Small intestine (tissue), 7 donors: ENCODE measurements around the gene CCL5. TPM values are rescaled to one million over a fixed set of nuclear protein-coding genes. Genes with fewer than 3 reads are reported as not detected.

Experiments
- DNase-seq, 2 donors: peaks; one replicate each; pipeline versions ENCODE4 v3.0.0 to v3.0.0-alpha.2; 2013
- FAIRE-seq: peaks from 2 replicates; lab custom pipeline; 2012; peaks lifted over from hg19 to GRCh38; lab: Jason Lieb, UNC
- H3K27ac ChIP-seq, 3 donors: one replicate each; pipeline ENCODE4 v1.5.1; 2013; ENCODE audit warnings: low read length in 2 of 3, mild to moderate bottlenecking in 2 of 3, control low read depth in 1 of 3, inconsistent platforms in 1 of 3, low read depth in 1 of 3, moderate library complexity in 1 of 3
- H3K27me3 ChIP-seq, 3 donors: one replicate each; pipeline ENCODE4 v1.6.1; 2013; ENCODE audit warnings: low read length in 3 of 3, inconsistent platforms in 1 of 3; ENCODE audit not compliant: control insufficient read depth in 3 of 3, insufficient read depth in 3 of 3
- H3K36me3 ChIP-seq, 3 donors: one replicate each; pipeline ENCODE4 v1.6.1; 2013; ENCODE audit warnings: low read length in 3 of 3, inconsistent platforms in 1 of 3, low read depth in 1 of 3, mild to moderate bottlenecking in 1 of 3, moderate library complexity in 1 of 3; ENCODE audit not compliant: control insufficient read depth in 3 of 3, insufficient read depth in 2 of 3
- H3K4me1 ChIP-seq, 3 donors: one replicate each; pipeline ENCODE4 v1.6.1; 2013; ENCODE audit warnings: low read length in 2 of 3, inconsistent platforms in 1 of 3, low read depth in 1 of 3, mild to moderate bottlenecking in 1 of 3, moderate library complexity in 1 of 3; ENCODE audit not compliant: control insufficient read depth in 3 of 3, insufficient read depth in 2 of 3
- H3K4me3 ChIP-seq, 3 donors: one replicate each; pipeline ENCODE4 v1.5.1; 2013; ENCODE audit warnings: low read length in 3 of 3, control low read depth in 1 of 3, inconsistent platforms in 1 of 3, low read depth in 1 of 3, mild to moderate bottlenecking in 1 of 3, moderate library complexity in 1 of 3
- H3K9me3 ChIP-seq, 2 donors: one replicate each; pipeline ENCODE4 v1.6.1; 2013; ENCODE audit warnings: low read depth in 1 of 2, low read length in 1 of 2; ENCODE audit not compliant: control insufficient read depth in 2 of 2, insufficient read depth in 1 of 2
- WGBS, 3 donors: extraction: QIAGEN DNeasy Blood & Tissue Kit; methylation state at CpG; one replicate each; pipeline ENCODE4 v1.1.7; 2013; 5-methylcytosine and 5-hydroxymethylcytosine counted together
- polyA plus RNA-seq, 4 donors: library from polyadenylated mRNA; stranded (reverse) in 3 of 4; unstranded in 1 of 4; fragments of 200-250 nt in 3 of 4; fragments of 120-200 nt in 1 of 4; gene quantifications; one replicate each; pipeline versions ENCODE4 v1.2.1 to v1.2.3, GENCODE V29; 2013
- donor health status: healthy with polysubstance abuse.
- donor health status: control.
- donor health status: control.
- donor health status: Bipolar disorder and iron deficiency.
- donor health status: healthy.

CCL5 gene
- polyA plus RNA-seq, 4 donors = 4.0 to 44.0 (median 6.3) TPM

- Histone ChIP-seq H3K4me3 (no peak overlapping the region), H3K36me3 (no peaks in the 10 kb centered on the region), H3K27me3 (no peaks in the 10 kb centered on the region), H3K9me3 (no peaks in the 10 kb centered on the region), H3K27ac (no peak overlapping the region), H3K4me1 (peaks cover 0 to 15% (median 9%) of the 10 kb centered on the region in 3 donors)
- WGBS, 3 donors = 93 to 95% (median 94%) methylated on average over 7 of the region's 7 CpGs
- FAIRE-seq (no peak), DNase-seq (no peak)
These were observed 14.0 kb upstream of the CCL5 start for GRCh38 chr17:35894206-35894605.

GRCh38 chr17:35893751-35894150 is 13.6 kb upstream of the CCL5 start:
- peaks cover 0 to 15% (median 9%) of the 10 kb centered on the region in 3 donors for H3K4me1 ChIP-seq

GRCh38 chr17:35892091-35893035 is 12.2 kb upstream of the CCL5 start:
- no peaks in the 10 kb centered on the region for H3K27me3 ChIP-seq
- peak overlapping the region in 1 of 3 donors; percentile 72 for H3K27ac ChIP-seq
- no peak for DNase-seq
- H3K4me3 ChIP-seq = no peak overlapping the region
- FAIRE-seq = no peak
- WGBS, 3 donors = 54 to 67% (median 54%) methylated on average over 6 of the region's 6 CpGs
- no peaks in the 10 kb centered on the region for H3K9me3 ChIP-seq
- no peaks in the 10 kb centered on the region for H3K36me3 ChIP-seq
- H3K4me1 ChIP-seq = peaks cover 0 to 15% (median 9%) of the 10 kb centered on the region in 3 donors

More at GRCh38 chr17:35893751-35894150, 13.6 kb upstream of the CCL5 start:
- DNase-seq = no peak
- Histone ChIP-seq H3K27me3 (no peaks in the 10 kb centered on the region), H3K9me3 (no peaks in the 10 kb centered on the region), H3K36me3 (no peaks in the 10 kb centered on the region), H3K27ac (no peak overlapping the region), H3K4me3 (no peak overlapping the region)
- 93 to 94% (median 93%) methylated on average over 4 of the region's 4 CpGs for WGBS, 3 donors
- no peak for FAIRE-seq

- Histone ChIP-seq H3K27ac (peak overlapping the region in 1 of 3 donors; percentile 79), H3K27me3 (no peaks in the 10 kb centered on the region), H3K4me1 (peaks cover 0 to 15% (median 9%) of the 10 kb centered on the region in 3 donors), H3K9me3 (no peaks in the 10 kb centered on the region), H3K4me3 (no peak overlapping the region), H3K36me3 (no peaks in the 10 kb centered on the region)
- 63 to 85% (median 80%) methylated on average over 4 of the region's 4 CpGs for WGBS, 3 donors
- DNase-seq (no peak), FAIRE-seq (no peak)
These were observed 11.1 kb upstream of the CCL5 start for GRCh38 chr17:35891269-35891668.

- Histone ChIP-seq H3K4me1 (peaks cover 0 to 15% (median 9%) of the 10 kb centered on the region in 3 donors), H3K27me3 (no peaks in the 10 kb centered on the region), H3K36me3 (no peaks in the 10 kb centered on the region), H3K27ac (peak overlapping the region in 1 of 3 donors; percentile 79), H3K4me3 (no peak overlapping the region), H3K9me3 (no peaks in the 10 kb centered on the region)
- WGBS, 3 donors = 45 to 48% (median 45%) methylated on average over 4 of the region's 4 CpGs
- peak in 1 of 2 donors; percentile 73 for DNase-seq
- FAIRE-seq = no peak
These were observed 10.6 kb upstream of the CCL5 start for GRCh38 chr17:35890774-35891155.

GRCh38 chr17:35889818-35890773 is 9.9 kb upstream of the CCL5 start:
- H3K9me3 ChIP-seq = no peaks in the 10 kb centered on the region
- peaks cover 0 to 15% (median 9%) of the 10 kb centered on the region in 3 donors for H3K4me1 ChIP-seq
- no peaks in the 10 kb centered on the region for H3K27me3 ChIP-seq
- FAIRE-seq (no peak), DNase-seq (peak in 1 of 2 donors; percentile 41)
- no peak overlapping the region for H3K4me3 ChIP-seq
- peak overlapping the region in 2 of 3 donors; percentile 45 to 47 for H3K27ac ChIP-seq
- WGBS, 3 donors = 68 to 80% (median 76%) methylated on average over 2 of the region's 2 CpGs
- H3K36me3 ChIP-seq = no peaks in the 10 kb centered on the region

GRCh38 chr17:35889241-35889640 is 9.1 kb upstream of the CCL5 start:
- Histone ChIP-seq H3K4me3 (no peak overlapping the region), H3K27me3 (no peaks in the 10 kb centered on the region), H3K4me1 (peaks cover 0 to 15% (median 9%) of the 10 kb centered on the region in 3 donors), H3K9me3 (no peaks in the 10 kb centered on the region), H3K36me3 (no peaks in the 10 kb centered on the region), H3K27ac (peak overlapping the region in 1 of 3 donors; percentile 21)
- DNase-seq = no peak
- 23 to 63% (median 36%) methylated on average over 2 of the region's 2 CpGs for WGBS, 3 donors
- no peak for FAIRE-seq

GRCh38 chr17:35878361-35878760 is 1.8 kb downstream of the CCL5 start:
- Histone ChIP-seq H3K9me3 (no peaks in the 10 kb centered on the region), H3K27ac (peak overlapping the region in 2 of 3 donors; percentile 3 to 20), H3K4me1 (no peaks in the 10 kb centered on the region), H3K27me3 (no peaks in the 10 kb centered on the region), H3K36me3 (no peaks in the 10 kb centered on the region), H3K4me3 (peak overlapping the region in 1 of 3 donors; percentile 32)
- no peak for FAIRE-seq
- DNase-seq = no peak
- WGBS, 3 donors = 54 to 59% (median 57%) methylated on average over 4 of the region's 4 CpGs
